ENCODE data around the gene PRCD.

PRCD gene

DNA sequence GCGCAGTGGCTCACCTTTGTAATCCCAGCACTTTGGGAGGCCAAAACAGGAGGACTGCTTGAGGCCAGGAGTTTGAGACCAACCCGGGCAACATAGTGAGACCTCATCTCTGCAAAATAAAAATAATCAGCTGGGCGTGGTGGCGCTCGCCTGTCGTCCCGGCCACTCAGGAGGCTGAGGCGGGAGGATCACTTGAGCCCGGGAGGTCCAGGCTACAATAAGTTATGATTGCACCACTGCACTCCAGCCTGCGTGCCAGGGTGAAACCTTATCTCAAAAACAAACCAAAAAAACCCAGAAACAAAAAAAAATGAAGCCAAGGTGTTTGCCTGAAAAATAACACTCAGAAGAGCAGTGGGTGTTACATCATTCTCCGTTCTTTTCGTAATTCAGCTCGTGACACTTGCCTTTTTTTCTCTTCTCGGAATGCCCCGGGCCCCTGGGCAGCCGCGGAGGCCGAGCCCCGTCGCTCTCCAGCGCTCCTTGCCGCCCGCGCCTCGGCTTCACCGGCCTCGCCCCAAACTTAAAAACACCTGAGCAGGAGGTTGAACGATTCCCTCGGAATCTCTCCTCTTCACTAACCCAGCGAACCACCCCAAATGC lies 17.0 kb downstream of the PRCD start:
- TF ChIP-seq CTCF (conservative IDR thresholded peaks at IDR 0.05): no peak
- peak overlapping the region; percentile 94 for H3K27ac ChIP-seq

GRCh38 chr17:76557368-76558197 lies 17.7 kb downstream of the PRCD start:
- peak; percentile 78 for TF ChIP-seq CTCF (conservative IDR thresholded peaks at IDR 0.05)
- peak overlapping the region; percentile 94 for H3K27ac ChIP-seq

DNA sequence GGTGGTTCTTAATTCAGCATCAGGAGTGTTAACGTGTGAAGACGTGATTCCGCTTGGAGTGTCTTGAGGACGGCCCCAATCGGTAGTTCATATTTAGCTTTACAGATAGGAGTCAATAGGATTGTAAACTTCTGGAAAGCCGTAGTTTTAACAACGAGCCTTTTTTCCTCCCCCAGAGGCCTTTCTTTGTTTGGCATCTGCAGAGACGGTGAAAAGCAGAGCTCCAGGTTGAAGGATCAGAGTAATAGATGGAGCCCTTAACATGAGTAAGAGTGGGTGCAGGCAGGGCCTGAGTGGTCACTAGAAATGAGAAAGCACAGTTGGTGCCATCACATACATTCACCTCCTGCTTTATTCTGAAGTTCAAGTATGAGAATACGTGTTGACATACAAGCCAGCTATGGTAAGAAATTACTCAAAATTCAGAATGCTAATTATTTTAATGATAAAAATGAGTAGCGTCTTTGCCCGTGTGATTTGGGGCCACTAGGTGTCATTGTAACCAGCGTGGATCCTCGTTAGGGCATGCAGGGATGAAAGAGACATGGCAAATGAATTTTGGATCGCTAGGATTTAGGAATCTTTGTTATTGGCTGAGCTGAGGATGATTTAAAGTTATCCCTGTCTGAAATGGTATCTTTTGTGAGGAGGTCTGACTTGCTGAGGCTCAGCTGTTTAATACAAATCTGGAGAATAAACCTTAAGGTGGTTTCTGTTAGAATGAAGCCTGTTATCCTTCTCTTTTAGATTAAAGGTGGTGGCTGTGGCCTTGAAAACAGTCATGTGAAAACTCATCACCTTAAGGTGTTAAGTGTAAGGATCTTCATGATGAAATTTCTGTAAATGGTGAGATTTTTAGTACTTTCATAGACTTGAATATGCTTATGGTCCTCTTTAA lies 18.6 kb downstream of the PRCD start:
- H3K27ac ChIP-seq: peak overlapping the region; percentile 94
- peak; percentile 84 for TF ChIP-seq CTCF (conservative IDR thresholded peaks at IDR 0.05)

DNA sequence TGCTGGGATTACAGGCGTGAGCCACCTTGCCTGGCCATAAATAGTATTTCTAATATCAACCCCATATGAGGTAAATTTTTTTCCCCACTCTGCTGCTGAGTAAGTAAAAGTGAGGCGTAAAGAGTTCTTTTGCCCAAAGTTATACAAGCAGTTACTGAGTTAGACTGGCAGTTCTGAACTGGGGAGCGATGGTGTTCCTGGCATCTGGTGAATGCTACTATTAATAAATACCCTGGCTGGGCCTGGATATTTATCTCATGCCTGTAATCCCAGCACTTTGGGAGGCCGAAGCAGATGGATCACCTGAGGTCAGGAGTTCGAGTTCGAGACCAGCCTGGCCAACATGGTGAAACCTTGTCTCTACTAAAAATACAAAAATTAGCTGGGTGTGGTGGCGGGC lies 19.6 kb downstream of the PRCD start:
- H3K27ac ChIP-seq: peak overlapping the region; percentile 94; the same call in 1 of the 2 replicates

DNA sequence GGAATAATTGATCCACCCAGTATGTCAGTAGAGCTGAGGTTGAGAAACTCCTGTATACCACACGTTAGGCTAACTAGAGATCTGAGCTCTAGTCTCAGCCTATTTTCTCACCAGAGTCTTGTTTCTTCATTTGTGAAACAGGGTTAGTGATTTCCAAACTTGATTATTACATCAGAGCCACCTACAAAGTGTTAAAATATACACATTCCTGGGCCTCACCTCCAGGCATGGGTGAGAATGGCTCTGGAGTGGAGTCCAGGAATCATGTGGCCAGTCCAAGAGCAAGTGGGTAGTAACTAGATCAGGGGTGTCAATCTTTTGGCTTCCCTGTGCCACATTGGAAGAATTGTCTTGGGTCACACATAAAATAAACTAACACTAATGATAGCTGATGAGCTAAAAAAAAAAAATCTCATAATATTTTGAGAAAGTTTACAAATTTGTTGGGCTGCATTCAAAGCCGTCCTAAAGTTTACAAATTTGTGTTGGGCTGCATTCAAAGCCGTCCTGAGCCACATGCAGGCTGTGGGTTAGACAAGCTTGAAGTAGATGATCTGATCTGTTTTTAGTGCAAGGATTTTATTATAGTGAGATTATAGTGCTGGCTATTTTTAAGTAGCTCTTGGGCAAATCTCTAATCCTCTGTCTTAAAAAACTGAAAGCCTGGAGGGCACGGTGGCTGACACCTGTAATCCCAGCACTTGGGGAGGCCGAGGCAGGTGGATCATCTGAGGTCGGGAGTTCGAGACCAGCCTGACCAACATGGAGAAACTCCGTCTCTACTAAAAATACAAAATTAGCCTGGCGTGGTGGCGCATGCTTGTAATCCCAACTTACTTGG lies 20.4 kb downstream of the PRCD start:
- TF ChIP-seq CTCF (conservative IDR thresholded peaks at IDR 0.05): no peak
- peak overlapping the region; percentile 94; the same call in 1 of the 2 replicates for H3K27ac ChIP-seq

- H3K27ac ChIP-seq: peak overlapping the region; percentile 94
- no peak for TF ChIP-seq CTCF (conservative IDR thresholded peaks at IDR 0.05)
Measured at GRCh38 chr17:76560877-76561221, 21.0 kb downstream of the PRCD start.

DNA sequence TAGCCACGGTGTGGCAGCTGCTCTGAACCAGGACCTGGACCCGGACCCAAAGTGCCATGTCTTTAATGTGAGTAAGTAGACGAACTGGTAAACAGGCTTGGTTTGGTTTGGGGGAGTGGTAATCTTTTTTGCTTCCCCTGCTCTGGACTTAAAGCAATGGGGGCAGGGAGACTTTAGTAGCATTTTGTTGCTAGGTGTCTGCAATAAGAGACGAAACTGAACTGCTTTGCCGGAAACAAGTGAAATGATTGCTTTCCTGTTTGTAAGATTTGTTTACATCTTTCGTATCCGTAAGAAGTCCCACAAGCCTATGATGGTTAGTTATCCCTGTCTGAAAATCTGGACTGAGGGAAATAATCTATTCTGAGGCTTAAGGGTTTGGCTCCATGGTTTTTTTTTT lies 21.5 kb downstream of the PRCD start:
- TF ChIP-seq CTCF (conservative IDR thresholded peaks at IDR 0.05): no peak
- H3K27ac ChIP-seq: peak overlapping the region; percentile 94
